GM18498 (cell line): Measurements from ENCODE around the gene NADSYN1.

Experiments
- ATAC-seq: cut with Tn5 transposase; IDR thresholded peaks from one replicate; pipeline ENCODE4 v1.9.1; 2021; ENCODE audit warnings: mild to moderate bottlenecking, moderate library complexity; ENCODE audit not compliant: unreplicated experiment

Gene NADSYN1

GRCh38 chr11:71542879-71543777 lies 90.1 kb downstream of the NADSYN1 start:
- no peak for ATAC-seq

GRCh38 chr11:71543866-71544265 lies 90.9 kb downstream of the NADSYN1 start:
- no peak for ATAC-seq

GRCh38 chr11:71544525-71545214 lies 91.7 kb downstream of the NADSYN1 start:
- no peak for ATAC-seq

- ATAC-seq, result no peak
Measured at GRCh38 chr11:71545405-71545966, 92.5 kb downstream of the NADSYN1 start.

GRCh38 chr11:71548120-71548519 lies 95.1 kb downstream of the NADSYN1 start, which contains the start of gene KRTAP5-9:
Gene KRTAP5-9 (plus strand): TSS chr11:71548420. CDS start chr11:71548658, 238 bp downstream.
- no peak for ATAC-seq

DNA sequence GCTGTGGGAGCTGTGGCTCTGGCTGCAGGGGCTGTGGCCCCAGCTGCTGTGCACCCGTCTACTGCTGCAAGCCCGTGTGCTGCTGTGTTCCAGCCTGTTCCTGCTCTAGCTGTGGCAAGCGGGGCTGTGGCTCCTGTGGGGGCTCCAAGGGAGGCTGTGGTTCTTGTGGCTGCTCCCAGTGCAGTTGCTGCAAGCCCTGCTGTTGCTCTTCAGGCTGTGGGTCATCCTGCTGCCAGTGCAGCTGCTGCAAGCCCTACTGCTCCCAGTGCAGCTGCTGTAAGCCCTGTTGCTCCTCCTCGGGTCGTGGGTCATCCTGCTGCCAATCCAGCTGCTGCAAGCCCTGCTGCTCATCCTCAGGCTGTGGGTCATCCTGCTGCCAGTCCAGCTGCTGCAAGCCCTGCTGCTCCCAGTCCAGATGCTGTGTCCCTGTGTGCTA lies 95.7 kb downstream of the NADSYN1 start:
- no peak for ATAC-seq
